Activated CD8-positive, alpha-beta T cell treated with anti-CD3 and anti-CD28 coated beads, Interleukin-2, amount 10 ng/mL, durations not matched to agents 7 days and 5 days (primary cell): Measurements from ENCODE around the gene HSDL1. TPM values are rescaled to one million over a fixed set of nuclear protein-coding genes. Genes with fewer than 3 reads are reported as not detected.

Experiments
- ATAC-seq: fragments of 150-1000 bp; cut with Tn5 transposase; one replicate; pipeline ENCODE4 v1.10.0; 2021; ENCODE audit warnings: moderate library complexity
- CTCF ChIA-PET: fragments of 350-600 bp; sonication (Branson Sonifier 250); formaldehyde crosslinking; loops from one replicate; lab custom pipeline; 2021; ENCODE audit warnings: antibody characterized with exemption; lab: Charles Lee
- POLR2A ChIA-PET: fragments of 350-600 bp; sonication (Branson Sonifier 250); formaldehyde crosslinking; loops from one replicate; lab custom pipeline; 2021; ENCODE audit warnings: antibody characterized with exemption; lab: Charles Lee
- DNase-seq: peaks from one replicate; pipeline ENCODE4 v3.0.0-alpha.2; 2020
- H3K27ac Mint-ChIP-seq: one replicate; pipeline ENCODE4 v1.8.0; 2021; ENCODE audit warnings: mild to moderate bottlenecking, mixed read lengths
- H3K27me3 Mint-ChIP-seq: one replicate; pipeline ENCODE4 v1.8.0; 2021; ENCODE audit warnings: low read depth, mixed read lengths
- H3K36me3 Mint-ChIP-seq: one replicate; pipeline ENCODE4 v1.8.0; 2021; ENCODE audit warnings: low read depth, mixed read lengths
- H3K4me1 Mint-ChIP-seq: one replicate; pipeline ENCODE4 v1.8.0; 2021; ENCODE audit warnings: low read depth, mixed read lengths
- H3K4me3 Mint-ChIP-seq: one replicate; pipeline ENCODE4 v1.8.0; 2021; ENCODE audit warnings: mild to moderate bottlenecking, mixed read lengths
- H3K9me3 Mint-ChIP-seq: one replicate; pipeline ENCODE4 v1.8.0; 2022; ENCODE audit warnings: mixed read lengths; ENCODE audit not compliant: insufficient read depth
- total RNA-seq, 2 experiments: library from RNA; stranded (reverse); gene quantifications; one replicate each; pipeline ENCODE4 v1.2.3, GENCODE V29; 2021

HSDL1 gene
- total RNA-seq, 2 experiments from 2014 or later = 10.4 to 12.3 TPM

DNA sequence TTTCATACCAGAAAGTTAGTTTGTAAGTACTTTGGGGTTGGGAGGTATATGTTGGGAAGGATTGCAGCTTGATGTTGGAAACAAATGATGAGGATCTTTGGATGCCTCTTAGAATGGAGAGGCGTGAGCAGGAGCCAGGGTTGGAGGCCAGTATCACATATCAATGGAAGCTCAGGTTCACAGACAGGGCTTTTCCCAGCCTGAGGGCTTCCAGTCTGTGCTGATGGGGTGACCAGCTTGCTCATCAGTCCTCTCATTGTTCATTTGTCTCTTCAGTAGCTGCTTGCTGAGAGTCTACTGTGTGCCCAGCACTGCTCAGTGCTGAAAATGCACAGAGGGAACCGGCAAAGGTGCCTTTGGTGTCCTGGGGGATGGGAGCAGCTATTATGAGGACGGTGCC, 5.9 kb upstream of the HSDL1 start:
- H3K27ac Mint-ChIP-seq = no peak overlapping the region
- DNase-seq (no peak), ATAC-seq (no peak)
- no peaks in the 10 kb centered on the region for H3K4me1 Mint-ChIP-seq
- POLR2A ChIA-PET = no interaction called here
- H3K27me3 Mint-ChIP-seq = peaks cover 21% of the 10 kb centered on the region
- CTCF ChIA-PET = interaction anchor here (1.3 kb wide), 1 partner anchor 66 kb away, joined by 4 read pairs; no protein-coding TSS in a partner anchor
- no peaks in the 10 kb centered on the region for H3K36me3 Mint-ChIP-seq
- no peak overlapping the region for H3K4me3 Mint-ChIP-seq
- no peaks in the 10 kb centered on the region for H3K9me3 Mint-ChIP-seq

- Mint-ChIP-seq H3K4me1 (peaks cover 24% of the 10 kb centered on the region), H3K9me3 (no peaks in the 10 kb centered on the region), H3K36me3 (no peaks in the 10 kb centered on the region), H3K27me3 (peaks cover 4% of the 10 kb centered on the region), H3K4me3 (peak overlapping the region; percentile 96), H3K27ac (peak overlapping the region; percentile 89)
- ChIA-PET POLR2A (interaction anchor here (1.0 to 3.2 kb wide), 3 partner anchors 27 to 43 kb away, joined by 4 to 13 read pairs (median 10); partner anchors contain the start of genes MBTPS1 and TAF1C), CTCF (interaction anchor here (0.9 to 1.4 kb wide), 6 partner anchors 25 to 58 kb away, joined by 3 to 9 read pairs (median 3); partner anchors contain the start of genes MBTPS1 and TAF1C)
- DNase-seq (peak; percentile 61), ATAC-seq (peak; percentile 53)
Measured at GRCh38 chr16:84144209-84144858, 643 bp downstream of the HSDL1 start.

GRCh38 chr16:84143784-84144199, 1.2 kb downstream of the HSDL1 start:
- no peak for ATAC-seq

GRCh38 chr16:84143081-84143480, 1.9 kb downstream of the HSDL1 start:
- DNase-seq (no peak), ATAC-seq (no peak)
- Mint-ChIP-seq H3K27me3 (no peaks in the 10 kb centered on the region), H3K9me3 (no peaks in the 10 kb centered on the region), H3K4me3 (peak overlapping the region; percentile 19), H3K4me1 (peaks cover 35% of the 10 kb centered on the region), H3K27ac (no peak overlapping the region), H3K36me3 (no peaks in the 10 kb centered on the region)
- ChIA-PET CTCF (interaction anchor here (1.1 to 3.2 kb wide), 3 partner anchors 26 to 58 kb away, joined by 3 to 23 read pairs (median 14); partner anchors contain the start of gene MBTPS1), POLR2A (interaction anchor here (3.2 kb wide), 1 partner anchor 26 kb away, joined by 13 read pairs; the partner anchor contains the start of gene MBTPS1)

More at GRCh38 chr16:84143784-84144199, 1.2 kb downstream of the HSDL1 start:
- peaks cover under 1% of the 10 kb centered on the region for H3K27me3 Mint-ChIP-seq
- CTCF ChIA-PET = interaction anchor here (1.1 kb wide), 1 partner anchor 27 kb away, joined by 3 read pairs; the partner anchor contains the start of gene MBTPS1
- peak overlapping the region; percentile 89 for H3K27ac Mint-ChIP-seq
- H3K4me3 Mint-ChIP-seq = peak overlapping the region; percentile 96
- peaks cover 30% of the 10 kb centered on the region for H3K4me1 Mint-ChIP-seq
- H3K9me3 Mint-ChIP-seq = no peaks in the 10 kb centered on the region
- no peaks in the 10 kb centered on the region for H3K36me3 Mint-ChIP-seq
- POLR2A ChIA-PET = interaction anchor here (3.2 kb wide), 1 partner anchor 27 kb away, joined by 13 read pairs; the partner anchor contains the start of gene MBTPS1
- no peak for DNase-seq

DNA sequence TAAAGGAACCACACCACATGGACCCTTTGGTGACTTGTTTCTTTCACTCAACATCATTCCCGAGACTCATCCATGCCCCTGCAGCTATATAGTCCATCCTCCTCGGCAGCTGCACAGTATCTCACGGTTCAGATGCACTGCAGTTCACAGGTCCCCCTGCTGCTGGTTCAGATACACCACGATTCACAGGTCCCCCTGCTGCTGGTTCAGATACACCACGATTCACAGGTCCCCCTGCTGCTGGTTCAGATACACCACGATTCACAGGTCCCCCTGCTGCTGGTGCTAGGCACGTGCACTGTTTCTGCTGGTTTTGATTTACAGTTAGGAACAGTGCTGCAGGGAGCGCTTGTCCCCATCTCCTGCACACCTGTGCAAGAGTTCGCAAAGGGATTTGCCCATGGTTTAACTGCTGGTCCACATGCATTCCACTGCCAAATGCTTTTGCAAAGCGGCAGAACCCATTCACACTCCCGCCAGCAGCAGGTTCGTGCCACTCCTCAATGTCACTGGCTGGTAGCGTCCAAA, 3.8 kb downstream of the HSDL1 start:
- no peaks in the 10 kb centered on the region for H3K36me3 Mint-ChIP-seq
- POLR2A ChIA-PET = interaction anchor here (0.6 to 3.2 kb wide), 2 partner anchors 24 to 314 kb away, joined by 3 to 13 read pairs; partner anchors contain the start of gene MBTPS1
- CTCF ChIA-PET = interaction anchor here (0.8 to 3.2 kb wide), 6 partner anchors 24 to 58 kb away, joined by 3 to 23 read pairs (median 8); partner anchors contain the start of genes MBTPS1 and TAF1C
- peaks cover 39% of the 10 kb centered on the region for H3K4me1 Mint-ChIP-seq
- no peak overlapping the region for H3K27ac Mint-ChIP-seq
- H3K4me3 Mint-ChIP-seq = no peak overlapping the region
- ATAC-seq = peak; percentile 29
- H3K9me3 Mint-ChIP-seq = no peaks in the 10 kb centered on the region
- DNase-seq = peak; percentile 45
- H3K27me3 Mint-ChIP-seq = no peaks in the 10 kb centered on the region

DNA sequence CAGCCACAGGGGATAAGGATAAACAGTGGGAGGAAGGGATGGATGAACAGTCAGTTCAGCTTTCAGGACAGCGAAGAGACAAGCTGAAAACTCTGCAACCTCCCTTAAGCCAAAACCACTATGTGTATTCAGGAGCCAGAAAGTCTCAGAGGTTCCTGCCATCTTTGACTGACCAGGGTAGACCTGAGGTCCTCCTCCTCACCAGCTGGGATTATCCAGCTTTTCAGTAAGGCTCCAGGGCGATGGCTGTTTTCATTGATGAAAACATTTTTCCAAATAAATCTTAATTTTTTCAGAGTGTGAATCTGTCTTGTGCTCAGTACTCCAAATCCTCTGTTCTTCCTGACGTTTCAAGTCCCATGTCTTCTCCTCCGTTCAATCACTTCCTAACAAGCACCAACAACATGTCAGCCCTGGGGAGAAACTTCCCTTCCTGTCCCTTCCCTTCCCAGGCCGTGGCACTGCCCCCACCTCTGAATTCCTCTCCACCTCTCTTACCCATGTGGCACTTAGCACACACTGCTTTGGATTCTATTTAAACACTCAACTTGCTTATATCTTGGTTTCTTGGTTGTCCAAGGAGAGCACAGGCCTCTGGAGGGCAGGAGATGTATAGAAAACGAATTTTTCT, 5.2 kb downstream of the HSDL1 start:
- Mint-ChIP-seq H3K36me3 (no peaks in the 10 kb centered on the region), H3K27ac (no peak overlapping the region), H3K4me1 (peaks cover 39% of the 10 kb centered on the region), H3K27me3 (no peaks in the 10 kb centered on the region), H3K4me3 (no peak overlapping the region), H3K9me3 (no peaks in the 10 kb centered on the region)
- ChIA-PET POLR2A (interaction anchor here (2.9 kb wide), 1 partner anchor 23 kb away, joined by 16 read pairs; the partner anchor contains the start of gene MBTPS1), CTCF (interaction anchor here (1.1 to 3.1 kb wide), 4 partner anchors 23 to 55 kb away, joined by 4 to 18 read pairs (median 12); partner anchors contain the start of genes MBTPS1 and TAF1C)
- DNase-seq (no peak), ATAC-seq (no peak)

- Mint-ChIP-seq H3K36me3 (no peaks in the 10 kb centered on the region), H3K4me1 (peaks cover 35% of the 10 kb centered on the region), H3K27me3 (no peaks in the 10 kb centered on the region), H3K4me3 (no peak overlapping the region), H3K9me3 (no peaks in the 10 kb centered on the region), H3K27ac (peak overlapping the region; percentile 66)
- ATAC-seq (peak; percentile 73), DNase-seq (peak; percentile 61)
- ChIA-PET POLR2A (interaction anchor here (1.2 to 2.9 kb wide), 2 partner anchors 15 to 22 kb away, joined by 4 to 16 read pairs; partner anchors contain the start of gene MBTPS1), CTCF (interaction anchor here (0.9 to 2.7 kb wide), 6 partner anchors 22 to 74 kb away, joined by 3 to 18 read pairs (median 4); partner anchors contain the start of genes MBTPS1 and TAF1C)
Measured at GRCh38 chr16:84138824-84139627, 6.0 kb downstream of the HSDL1 start.

- Mint-ChIP-seq H3K4me3 (no peak overlapping the region), H3K9me3 (no peaks in the 10 kb centered on the region)
- POLR2A ChIA-PET = interaction anchor here (0.6 to 2.9 kb wide), 3 partner anchors 15 to 23 kb away, joined by 4 to 16 read pairs (median 4); partner anchors contain the start of gene MBTPS1
Measured at GRCh38 chr16:84138500-84138823, 6.5 kb downstream of the HSDL1 start.

DNA sequence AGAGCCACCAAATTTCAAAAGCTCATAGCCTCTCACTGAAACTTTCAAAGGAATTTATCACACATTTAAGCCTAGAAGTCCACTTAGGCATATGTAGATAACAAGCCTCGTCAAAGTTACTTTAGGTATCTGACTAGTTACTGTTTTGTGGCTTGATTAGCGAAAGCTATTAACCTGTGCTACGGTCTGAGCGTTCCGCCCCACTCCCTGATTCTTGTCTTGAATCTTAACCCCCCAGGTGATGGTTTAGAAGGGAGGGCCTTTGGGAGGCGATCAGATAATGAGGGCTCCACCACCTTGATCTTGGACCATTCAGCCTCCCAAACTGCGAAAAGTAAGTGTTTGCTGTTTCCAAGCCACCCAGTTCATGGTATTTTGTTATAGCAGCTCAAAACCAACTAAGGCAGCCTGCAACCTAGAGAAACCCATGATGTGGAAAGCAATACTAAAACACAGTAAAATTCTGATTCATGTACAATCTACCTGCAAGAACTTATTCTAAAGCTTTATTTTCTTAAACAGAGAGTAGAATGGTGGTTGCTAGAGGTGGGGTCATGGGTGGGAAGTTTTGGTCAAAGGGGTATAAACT, 7.1 kb downstream of the HSDL1 start:
- no peaks in the 10 kb centered on the region for H3K27me3 Mint-ChIP-seq
- no peak overlapping the region for H3K4me3 Mint-ChIP-seq
- H3K27ac Mint-ChIP-seq = peak overlapping the region; percentile 18
- H3K36me3 Mint-ChIP-seq = no peaks in the 10 kb centered on the region
- CTCF ChIA-PET = interaction anchor here (0.7 to 2.7 kb wide), 8 partner anchors 21 to 72 kb away, joined by 3 to 18 read pairs (median 3); partner anchors contain the start of genes MBTPS1 and TAF1C
- POLR2A ChIA-PET = interaction anchor here (0.6 to 2.9 kb wide), 3 partner anchors 14 to 22 kb away, joined by 4 to 16 read pairs (median 4); partner anchors contain the start of gene MBTPS1
- peaks cover 26% of the 10 kb centered on the region for H3K4me1 Mint-ChIP-seq
- DNase-seq (no peak), ATAC-seq (no peak)
- no peaks in the 10 kb centered on the region for H3K9me3 Mint-ChIP-seq

More at GRCh38 chr16:84138500-84138823, 6.5 kb downstream of the HSDL1 start:
- Mint-ChIP-seq H3K36me3 (no peaks in the 10 kb centered on the region), H3K27me3 (no peaks in the 10 kb centered on the region), H3K27ac (peak overlapping the region; percentile 66), H3K4me1 (peaks cover 32% of the 10 kb centered on the region)
- DNase-seq = no peak
- CTCF ChIA-PET = interaction anchor here (0.7 to 2.7 kb wide), 7 partner anchors 22 to 73 kb away, joined by 3 to 18 read pairs (median 3); partner anchors contain the start of genes MBTPS1 and TAF1C
- no peak for ATAC-seq

- H3K27me3 Mint-ChIP-seq = no peaks in the 10 kb centered on the region
- ChIA-PET POLR2A (interaction anchor here (2.9 kb wide), 1 partner anchor 20 kb away, joined by 16 read pairs; the partner anchor contains the start of gene MBTPS1), CTCF (interaction anchor here (1.1 to 2.7 kb wide), 3 partner anchors 50 to 72 kb away, joined by 3 to 18 read pairs (median 3); partner anchors contain the start of gene TAF1C)
- no peak overlapping the region for H3K27ac Mint-ChIP-seq
- no peak for ATAC-seq
- H3K4me3 Mint-ChIP-seq = no peak overlapping the region
- H3K36me3 Mint-ChIP-seq = no peaks in the 10 kb centered on the region
- no peak for DNase-seq
- H3K9me3 Mint-ChIP-seq = no peaks in the 10 kb centered on the region
- H3K4me1 Mint-ChIP-seq = peaks cover 25% of the 10 kb centered on the region
Measured at GRCh38 chr16:84137287-84137686, 7.7 kb downstream of the HSDL1 start.
